Measurements from ENCODE around the gene NCAM2. TPM values are rescaled to one million over a fixed set of nuclear protein-coding genes. Genes with fewer than 3 reads are reported as not detected.
A peak's percentile ranks its signal among the peaks of the same experiment; 100 is the strongest.

The NCAM2 gene
- total RNA-seq, 1 experiment from 2014 or later = not detected

GRCh38 chr21:21000591-21001175, 2.5 kb downstream of the NCAM2 start:
- DNase-seq (ENCODE audit: unreplicated experiment) = no peak
- H3K36me3 Mint-ChIP-seq (ENCODE audit: insufficient read depth, unreplicated experiment) = no peaks in the 10 kb centered on the region
- no peak overlapping the region for H3K27ac Mint-ChIP-seq (ENCODE audit: low read depth, unreplicated experiment)
- ChIA-PET POLR2A (interaction anchor here (1.2 kb wide), 1 partner anchor 373 kb away, joined by 3 read pairs; no protein-coding TSS in a partner anchor), CTCF (interaction anchor here (0.6 to 1.7 kb wide), 7 partner anchors 10 to 1790 kb away, joined by 3 to 6 read pairs (median 3); no protein-coding TSS in a partner anchor)
- intact Hi-C loops (cut with micrococcal nuclease) = loop anchor here (5.0 kb wide), 2 partner anchors 102 to 922 kb away; no protein-coding TSS in a partner anchor
- no peak for TF ChIP-seq CTCF (IDR thresholded peaks at IDR 0.05; ENCODE audit: unreplicated experiment)
- no TSS peak for BruUV-seq (replicated peaks)
- H3K4me1 Mint-ChIP-seq (ENCODE audit: insufficient read depth, unreplicated experiment) = peaks cover 5% of the 10 kb centered on the region
- H3K4me3 Mint-ChIP-seq (ENCODE audit: unreplicated experiment) = no peak overlapping the region
- no peaks in the 10 kb centered on the region for H3K27me3 Mint-ChIP-seq (ENCODE audit: insufficient read depth, unreplicated experiment)
- peaks cover 7% of the 10 kb centered on the region for H3K9me3 Mint-ChIP-seq (ENCODE audit: unreplicated experiment)

GRCh38 chr21:21001591-21002100, 3.4 kb downstream of the NCAM2 start:
- no peak for TF ChIP-seq CTCF (IDR thresholded peaks at IDR 0.05; ENCODE audit: unreplicated experiment)
- POLR2A ChIA-PET = interaction anchor here (1.0 kb wide), 1 partner anchor 156 kb away, joined by 3 read pairs; no protein-coding TSS in a partner anchor
- Mint-ChIP-seq H3K4me1 (ENCODE audit: insufficient read depth, unreplicated experiment) (peaks cover 5% of the 10 kb centered on the region), H3K27me3 (ENCODE audit: insufficient read depth, unreplicated experiment) (no peaks in the 10 kb centered on the region), H3K36me3 (ENCODE audit: insufficient read depth, unreplicated experiment) (no peaks in the 10 kb centered on the region), H3K27ac (ENCODE audit: low read depth, unreplicated experiment) (no peak overlapping the region), H3K9me3 (ENCODE audit: unreplicated experiment) (peaks cover 7% of the 10 kb centered on the region), H3K4me3 (ENCODE audit: unreplicated experiment) (no peak overlapping the region)
- BruUV-seq (replicated peaks) = no TSS peak
- CTCF ChIA-PET = interaction anchor here (0.5 to 1.1 kb wide), 5 partner anchors 10 to 1789 kb away, joined by 3 to 5 read pairs (median 3); no protein-coding TSS in a partner anchor
- no peak for DNase-seq (ENCODE audit: unreplicated experiment)
- intact Hi-C loops (cut with micrococcal nuclease) = loop anchor here (5.0 kb wide), 2 partner anchors 101 to 921 kb away; no protein-coding TSS in a partner anchor

- H3K36me3 Mint-ChIP-seq (ENCODE audit: insufficient read depth, unreplicated experiment) = no peaks in the 10 kb centered on the region
- no peak for TF ChIP-seq CTCF (IDR thresholded peaks at IDR 0.05; ENCODE audit: unreplicated experiment)
- peaks cover 7% of the 10 kb centered on the region for H3K9me3 Mint-ChIP-seq (ENCODE audit: unreplicated experiment)
- intact Hi-C loops (cut with micrococcal nuclease) = loop anchor here (5.0 kb wide), 2 partner anchors 100 to 920 kb away; no protein-coding TSS in a partner anchor
- CTCF ChIA-PET = interaction anchor here (0.5 to 1.1 kb wide), 3 partner anchors 9 to 749 kb away, joined by 3 to 5 read pairs (median 5); no protein-coding TSS in a partner anchor
- DNase-seq (ENCODE audit: unreplicated experiment) = no peak
- no TSS peak for BruUV-seq (replicated peaks)
- H3K27me3 Mint-ChIP-seq (ENCODE audit: insufficient read depth, unreplicated experiment) = no peaks in the 10 kb centered on the region
- no peak overlapping the region for H3K27ac Mint-ChIP-seq (ENCODE audit: low read depth, unreplicated experiment)
- POLR2A ChIA-PET = interaction anchor here (0.7 to 1.0 kb wide), 2 partner anchors 155 to 1357 kb away, joined by 3 to 4 read pairs; no protein-coding TSS in a partner anchor
- H3K4me1 Mint-ChIP-seq (ENCODE audit: insufficient read depth, unreplicated experiment) = peaks cover 5% of the 10 kb centered on the region
- H3K4me3 Mint-ChIP-seq (ENCODE audit: unreplicated experiment) = no peak overlapping the region
Observed at GRCh38 chr21:21002153-21002552, 3.9 kb downstream of the NCAM2 start.

GRCh38 chr21:21003701-21004100, 5.5 kb downstream of the NCAM2 start:
- DNase-seq (ENCODE audit: unreplicated experiment) = peak; percentile 55
- H3K4me3 Mint-ChIP-seq (ENCODE audit: unreplicated experiment) = no peak overlapping the region
- ChIA-PET POLR2A (no interaction called here), CTCF (interaction anchor here (0.6 to 1.3 kb wide), 10 partner anchors 13 to 1790 kb away, joined by 3 to 5 read pairs (median 3); no protein-coding TSS in a partner anchor)
- no TSS peak for BruUV-seq (replicated peaks)
- peak; percentile 31 for TF ChIP-seq CTCF (IDR thresholded peaks at IDR 0.05; ENCODE audit: unreplicated experiment)
- H3K9me3 Mint-ChIP-seq (ENCODE audit: unreplicated experiment) = peaks cover 7% of the 10 kb centered on the region
- H3K27ac Mint-ChIP-seq (ENCODE audit: low read depth, unreplicated experiment) = no peak overlapping the region
- H3K4me1 Mint-ChIP-seq (ENCODE audit: insufficient read depth, unreplicated experiment) = peaks cover 5% of the 10 kb centered on the region
- H3K36me3 Mint-ChIP-seq (ENCODE audit: insufficient read depth, unreplicated experiment) = no peaks in the 10 kb centered on the region
- intact Hi-C loops (cut with micrococcal nuclease) = loop anchor here (5.0 kb wide), 2 partner anchors 99 to 919 kb away; no protein-coding TSS in a partner anchor
- no peaks in the 10 kb centered on the region for H3K27me3 Mint-ChIP-seq (ENCODE audit: insufficient read depth, unreplicated experiment)
